Activated T-cell treated with anti-CD3 and anti-CD28 coated beads, Interleukin-2, amount 50 U/mL, for 4 hours (primary cell): ENCODE measurements around the gene UVRAG. TPM values are rescaled to one million over a fixed set of nuclear protein-coding genes. Genes with fewer than 3 reads are reported as not detected.

Experiments used
- ATAC-seq, 2 donors: fragments of 200-7000 bp; cut with Tn5 transposase; one replicate each; pipeline ENCODE4 v1.10.0; 2021
- DNase-seq: peaks from one replicate; pipeline ENCODE4 v3.0.0-alpha.2; 2020
- H3K27me3 Mint-ChIP-seq: one replicate; pipeline ENCODE4 v1.8.0; 2021; ENCODE audit warnings: low read depth, mixed read lengths
- H3K36me3 Mint-ChIP-seq: one replicate; pipeline ENCODE4 v1.8.0; 2022; ENCODE audit warnings: mixed read lengths; ENCODE audit not compliant: insufficient read depth
- H3K4me1 Mint-ChIP-seq: one replicate; pipeline ENCODE4 v1.8.0; 2021; ENCODE audit warnings: low read depth, mixed read lengths
- H3K4me3 Mint-ChIP-seq: one replicate; pipeline ENCODE4 v1.8.0; 2021; ENCODE audit warnings: mild to moderate bottlenecking, moderate library complexity, mixed read lengths
- H3K9me3 Mint-ChIP-seq: one replicate; pipeline ENCODE4 v1.8.0; 2021; ENCODE audit warnings: mixed read lengths
- total RNA-seq, 3 donors: library from RNA; stranded (reverse); gene quantifications; one replicate each; pipeline ENCODE4 v1.2.1, GENCODE V29; 2021

Gene UVRAG
- total RNA-seq, 3 donors from 2014 or later: 14.4 to 15.8 (median 14.5) TPM

DNA sequence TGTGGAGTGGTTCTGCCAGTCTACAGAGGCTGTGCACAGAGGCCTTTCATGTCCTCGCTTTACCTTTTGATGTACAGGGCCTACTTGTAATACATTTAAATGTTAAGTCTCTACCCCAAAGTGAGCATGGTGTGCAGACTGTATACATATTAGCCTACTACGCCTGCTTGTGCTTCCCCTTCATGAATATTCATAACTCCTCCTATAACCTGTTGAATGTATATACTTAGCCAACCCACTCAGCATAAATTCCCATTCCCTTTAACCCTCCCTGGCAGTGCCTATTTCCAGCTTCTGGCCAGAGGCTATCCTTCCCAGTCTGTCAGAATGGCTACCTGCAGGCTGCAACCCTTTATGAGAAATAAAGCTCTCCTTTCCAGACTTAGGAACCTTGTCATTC lies 275.2 kb downstream of the UVRAG start:
- ATAC-seq (no peak), DNase-seq (no peak)
- no peaks in the 10 kb centered on the region for H3K4me1 Mint-ChIP-seq
- peaks cover 43% of the 10 kb centered on the region for H3K36me3 Mint-ChIP-seq
- H3K27me3 Mint-ChIP-seq: no peaks in the 10 kb centered on the region
- no peak overlapping the region for H3K4me3 Mint-ChIP-seq
- H3K9me3 Mint-ChIP-seq: peaks cover 19% of the 10 kb centered on the region

GRCh38 chr11:76090821-76091220 lies 275.8 kb downstream of the UVRAG start:
- H3K4me1 Mint-ChIP-seq: no peaks in the 10 kb centered on the region
- no peaks in the 10 kb centered on the region for H3K27me3 Mint-ChIP-seq
- no peak for ATAC-seq
- peaks cover 19% of the 10 kb centered on the region for H3K9me3 Mint-ChIP-seq
- no peak overlapping the region for H3K4me3 Mint-ChIP-seq
- DNase-seq: no peak
- H3K36me3 Mint-ChIP-seq: peaks cover 38% of the 10 kb centered on the region

DNA sequence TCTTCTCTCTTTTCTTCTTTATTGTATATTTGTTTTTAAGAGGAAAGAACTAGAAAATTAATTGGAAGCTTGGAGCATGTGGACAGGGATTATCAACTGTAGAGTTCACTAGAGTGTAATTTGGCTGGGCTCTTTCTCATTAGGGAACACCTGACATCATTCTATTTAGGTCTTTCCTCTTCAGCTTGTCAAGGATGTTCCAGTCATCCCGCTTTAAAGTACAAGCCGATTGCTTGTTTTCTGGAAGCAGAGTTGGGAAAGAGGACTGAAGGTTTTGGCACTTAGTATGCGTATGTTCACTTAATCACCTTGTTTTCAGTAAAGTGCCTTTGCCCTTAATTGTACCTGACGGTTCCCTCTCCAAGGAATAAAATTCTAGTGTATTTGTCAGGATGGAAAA lies 279.7 kb downstream of the UVRAG start:
- Mint-ChIP-seq H3K4me3 (no peak overlapping the region), H3K27me3 (no peaks in the 10 kb centered on the region), H3K4me1 (no peaks in the 10 kb centered on the region), H3K36me3 (peaks cover 27% of the 10 kb centered on the region), H3K9me3 (peaks cover 12% of the 10 kb centered on the region)
- no peak for DNase-seq
- ATAC-seq: no peak

DNA sequence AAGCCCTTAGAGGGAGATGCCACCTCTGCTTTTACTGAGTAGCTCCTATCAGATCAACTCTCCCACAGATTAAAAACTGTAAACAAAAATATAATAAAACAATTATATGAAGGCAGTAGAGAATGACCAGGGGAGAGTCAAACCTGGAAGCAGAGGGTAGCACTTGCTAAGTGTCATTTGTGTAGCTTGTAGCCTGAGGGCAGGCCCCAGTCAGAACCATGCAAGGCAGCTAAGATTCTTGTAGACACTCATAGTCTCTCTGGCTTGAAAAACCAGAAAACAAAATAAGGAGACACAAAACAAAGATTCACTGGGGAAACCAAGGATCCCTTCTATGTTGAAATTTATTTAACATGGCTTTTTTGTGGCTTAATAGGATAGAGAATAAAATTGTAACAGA lies 280.9 kb downstream of the UVRAG start:
- Mint-ChIP-seq H3K4me1 (no peaks in the 10 kb centered on the region), H3K36me3 (peaks cover 19% of the 10 kb centered on the region), H3K27me3 (no peaks in the 10 kb centered on the region), H3K4me3 (no peak overlapping the region), H3K9me3 (peaks cover 6% of the 10 kb centered on the region)
- DNase-seq (no peak), ATAC-seq (no peak)

DNA sequence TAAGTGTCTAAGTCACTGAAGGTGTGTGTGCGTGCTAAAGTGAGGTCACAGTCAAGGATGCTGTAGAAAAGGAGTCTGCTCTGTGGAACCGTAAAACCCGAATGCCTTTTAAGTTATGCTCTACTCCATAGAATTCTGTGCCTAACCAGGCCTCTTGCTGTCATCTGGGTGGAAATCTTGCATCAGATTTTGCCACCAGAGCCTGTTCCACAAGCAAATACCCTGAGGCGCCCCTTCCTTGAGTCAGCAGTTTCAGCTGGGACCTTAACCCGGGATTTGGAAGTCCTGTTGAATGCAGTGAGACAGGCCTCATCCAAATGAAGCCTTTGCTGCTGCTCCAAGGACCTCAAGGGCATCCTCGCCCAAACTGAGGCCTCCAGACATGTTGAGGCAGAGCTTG lies 281.5 kb downstream of the UVRAG start:
- peaks cover under 1% of the 10 kb centered on the region for H3K9me3 Mint-ChIP-seq
- H3K4me3 Mint-ChIP-seq: no peak overlapping the region
- H3K36me3 Mint-ChIP-seq: peaks cover 16% of the 10 kb centered on the region
- H3K27me3 Mint-ChIP-seq: no peaks in the 10 kb centered on the region
- H3K4me1 Mint-ChIP-seq: no peaks in the 10 kb centered on the region
- DNase-seq: no peak
- no peak for ATAC-seq

DNA sequence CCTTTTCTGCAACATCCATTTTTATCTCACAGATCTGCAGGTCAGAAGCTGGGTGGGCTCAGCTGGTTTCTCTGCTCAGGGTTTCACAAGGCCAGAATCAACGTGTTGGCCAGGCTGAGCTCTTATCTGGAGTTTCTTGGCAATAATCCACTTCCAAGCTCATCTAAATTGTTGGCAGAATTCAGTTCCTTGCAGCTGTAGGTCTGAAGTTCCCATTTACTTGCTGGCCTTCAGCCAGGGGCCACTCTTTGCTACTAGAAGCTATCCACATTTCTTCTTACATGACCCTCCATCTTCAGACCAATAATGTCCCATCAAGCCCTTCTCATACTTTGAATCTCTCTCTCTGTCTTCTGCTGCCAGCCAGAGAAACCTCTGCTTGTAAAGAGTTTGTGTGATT lies 287.8 kb downstream of the UVRAG start:
- H3K4me1 Mint-ChIP-seq: no peaks in the 10 kb centered on the region
- no peak for ATAC-seq
- no peak overlapping the region for H3K4me3 Mint-ChIP-seq
- DNase-seq: no peak
- no peaks in the 10 kb centered on the region for H3K27me3 Mint-ChIP-seq
- H3K36me3 Mint-ChIP-seq: peaks cover 10% of the 10 kb centered on the region
- no peaks in the 10 kb centered on the region for H3K9me3 Mint-ChIP-seq

DNA sequence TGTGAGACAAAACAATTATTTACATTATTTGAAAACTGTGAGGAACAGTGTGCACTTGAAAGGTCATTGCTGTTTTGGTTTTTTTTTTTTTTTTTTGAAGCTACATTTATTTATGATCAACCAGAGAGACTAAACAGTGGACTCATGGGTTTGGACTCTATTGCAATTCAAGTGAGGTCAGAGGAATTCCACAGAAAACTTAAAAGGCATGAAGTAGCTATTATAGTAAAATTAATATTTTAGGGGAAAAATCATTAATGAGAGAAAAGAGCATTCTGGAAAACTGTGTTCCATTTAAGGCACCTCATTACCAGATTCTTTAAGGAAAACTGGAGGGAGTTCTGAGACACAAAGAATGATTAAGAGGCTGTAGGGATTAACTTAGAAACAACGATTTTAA lies 288.4 kb downstream of the UVRAG start:
- ATAC-seq (no peak), DNase-seq (no peak)
- H3K4me1 Mint-ChIP-seq: no peaks in the 10 kb centered on the region
- peaks cover 8% of the 10 kb centered on the region for H3K36me3 Mint-ChIP-seq
- H3K9me3 Mint-ChIP-seq: no peaks in the 10 kb centered on the region
- no peak overlapping the region for H3K4me3 Mint-ChIP-seq
- H3K27me3 Mint-ChIP-seq: no peaks in the 10 kb centered on the region

DNA sequence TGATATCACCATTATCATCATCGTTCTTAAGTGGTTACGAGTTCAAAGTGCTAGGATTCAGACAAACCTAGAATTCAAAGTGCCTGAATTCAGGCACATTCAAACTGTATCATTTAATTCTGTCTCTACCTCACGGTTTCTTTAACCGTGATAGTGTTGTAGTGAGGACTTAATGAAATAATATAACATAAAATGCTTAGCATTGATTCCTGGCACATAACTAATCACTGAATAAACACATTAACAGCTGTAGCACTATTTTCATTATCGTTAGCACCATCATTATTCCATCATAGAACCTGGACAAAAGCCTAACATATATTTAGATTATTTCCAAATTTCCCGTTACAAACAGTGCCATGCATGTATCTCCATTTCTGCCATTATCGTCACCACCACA lies 289.3 kb downstream of the UVRAG start:
- H3K4me1 Mint-ChIP-seq: no peaks in the 10 kb centered on the region
- no peak overlapping the region for H3K4me3 Mint-ChIP-seq

GRCh38 chr11:76105637-76106036 lies 290.6 kb downstream of the UVRAG start:
- Mint-ChIP-seq H3K27me3 (no peaks in the 10 kb centered on the region), H3K36me3 (peaks cover 8% of the 10 kb centered on the region), H3K9me3 (no peaks in the 10 kb centered on the region), H3K4me1 (no peaks in the 10 kb centered on the region), H3K4me3 (no peak overlapping the region)
- ATAC-seq (no peak), DNase-seq (no peak)

More for the DNA sequence above, 289.3 kb downstream of the UVRAG start:
- Mint-ChIP-seq H3K27me3 (no peaks in the 10 kb centered on the region), H3K9me3 (no peaks in the 10 kb centered on the region), H3K36me3 (peaks cover 8% of the 10 kb centered on the region)
- ATAC-seq (no peak), DNase-seq (no peak)

- no peak for ATAC-seq
- no peak for DNase-seq
- no peak overlapping the region for H3K4me3 Mint-ChIP-seq
- H3K36me3 Mint-ChIP-seq: peaks cover 2% of the 10 kb centered on the region
- no peaks in the 10 kb centered on the region for H3K27me3 Mint-ChIP-seq
- H3K4me1 Mint-ChIP-seq: no peaks in the 10 kb centered on the region
- no peaks in the 10 kb centered on the region for H3K9me3 Mint-ChIP-seq
These were observed 293.0 kb downstream of the UVRAG start for GRCh38 chr11:76107971-76108370.

- no peak for DNase-seq
- Mint-ChIP-seq H3K27me3 (no peaks in the 10 kb centered on the region), H3K9me3 (no peaks in the 10 kb centered on the region), H3K36me3 (peaks cover 18% of the 10 kb centered on the region), H3K4me3 (no peak overlapping the region), H3K4me1 (peaks cover 4% of the 10 kb centered on the region)
- no peak for ATAC-seq
These were observed 299.2 kb downstream of the UVRAG start for GRCh38 chr11:76114238-76114637.

DNA sequence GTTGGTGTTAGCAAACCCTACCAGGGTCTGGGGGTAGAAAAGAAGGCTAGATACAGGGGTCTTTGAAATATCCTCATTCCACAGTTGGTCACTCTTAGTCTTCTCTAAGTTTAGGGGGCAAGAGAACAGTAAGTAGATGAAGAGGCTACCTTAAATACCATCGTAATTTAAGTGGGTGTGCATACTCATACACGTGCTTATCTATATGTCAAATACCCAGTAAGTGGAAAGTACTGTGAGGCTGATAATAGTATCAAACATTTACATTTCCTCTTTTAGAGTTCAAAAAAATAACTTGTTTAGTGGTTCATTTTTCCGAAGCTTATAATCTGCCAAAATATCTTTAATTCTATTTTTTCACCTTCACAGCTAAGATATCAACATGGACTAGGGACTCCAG lies 300.5 kb downstream of the UVRAG start:
- no peak overlapping the region for H3K4me3 Mint-ChIP-seq
- no peaks in the 10 kb centered on the region for H3K9me3 Mint-ChIP-seq
- DNase-seq: no peak
- no peak for ATAC-seq
- peaks cover 18% of the 10 kb centered on the region for H3K36me3 Mint-ChIP-seq
- H3K4me1 Mint-ChIP-seq: peaks cover 4% of the 10 kb centered on the region
- H3K27me3 Mint-ChIP-seq: no peaks in the 10 kb centered on the region

GRCh38 chr11:76119032-76119431 lies 304.0 kb downstream of the UVRAG start:
- Mint-ChIP-seq H3K27me3 (no peaks in the 10 kb centered on the region), H3K36me3 (peaks cover 23% of the 10 kb centered on the region), H3K4me1 (peaks cover 4% of the 10 kb centered on the region), H3K9me3 (no peaks in the 10 kb centered on the region), H3K4me3 (no peak overlapping the region)
- no peak for ATAC-seq
- DNase-seq: no peak

- ATAC-seq: no peak
- Mint-ChIP-seq H3K27me3 (no peaks in the 10 kb centered on the region), H3K4me3 (no peak overlapping the region), H3K4me1 (peaks cover 4% of the 10 kb centered on the region), H3K36me3 (peaks cover 23% of the 10 kb centered on the region), H3K9me3 (no peaks in the 10 kb centered on the region)
- DNase-seq: no peak
These were observed 304.8 kb downstream of the UVRAG start for GRCh38 chr11:76119779-76120178.

DNA sequence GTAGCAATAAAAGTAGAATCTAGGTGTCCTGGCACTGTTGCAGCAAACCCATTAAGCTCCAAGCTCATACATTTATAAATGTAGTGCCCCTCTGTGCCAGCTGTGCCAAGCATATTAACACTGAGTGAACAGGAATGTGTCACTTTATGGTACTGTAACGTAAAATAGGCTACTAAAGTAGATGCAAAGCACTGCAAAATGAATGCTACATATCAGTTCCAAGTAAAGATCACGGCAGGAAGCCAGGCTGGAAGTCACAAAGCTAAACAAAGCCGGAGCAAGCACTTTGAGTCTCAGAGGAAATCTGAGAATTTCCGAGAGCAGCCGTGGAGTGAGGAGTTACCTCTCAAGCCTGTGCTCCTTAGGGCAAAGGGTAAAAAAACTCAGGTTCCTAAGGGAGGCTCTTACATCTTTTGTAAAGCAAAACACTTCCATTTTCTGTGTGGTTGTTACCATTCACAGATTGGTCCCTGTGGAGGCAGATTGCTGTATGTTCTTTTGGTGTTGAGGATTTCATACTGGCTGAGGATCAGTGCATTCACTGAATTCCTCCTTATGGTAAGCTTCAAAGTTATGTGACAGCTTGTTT lies 305.6 kb downstream of the UVRAG start:
- Mint-ChIP-seq H3K27me3 (no peaks in the 10 kb centered on the region), H3K9me3 (no peaks in the 10 kb centered on the region), H3K4me1 (peaks cover 5% of the 10 kb centered on the region), H3K36me3 (peaks cover 19% of the 10 kb centered on the region), H3K4me3 (no peak overlapping the region)
- DNase-seq: no peak
- ATAC-seq: no peak

DNA sequence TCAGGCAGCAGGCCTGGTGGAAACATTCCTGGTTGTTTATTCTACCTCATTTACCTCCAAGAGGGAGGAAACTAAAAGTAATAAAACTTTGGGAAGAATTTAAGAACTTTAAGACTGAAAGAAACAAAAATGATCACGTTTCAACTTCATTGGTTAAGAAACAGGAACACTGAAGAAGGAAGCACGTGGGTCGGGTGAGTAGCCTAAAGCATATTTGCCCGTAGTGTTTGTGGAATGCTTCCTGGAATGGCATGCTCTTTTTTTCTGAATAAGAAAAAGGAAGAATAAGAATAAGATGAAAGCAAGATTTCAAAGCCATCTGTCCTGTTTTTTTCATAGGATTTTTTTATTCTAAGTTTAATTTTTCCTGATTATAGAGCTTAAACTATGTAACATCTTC lies 308.2 kb downstream of the UVRAG start:
- ATAC-seq: no peak
- H3K27me3 Mint-ChIP-seq: no peaks in the 10 kb centered on the region
- H3K4me3 Mint-ChIP-seq: no peak overlapping the region
- peaks cover 3% of the 10 kb centered on the region for H3K4me1 Mint-ChIP-seq
- H3K9me3 Mint-ChIP-seq: no peaks in the 10 kb centered on the region
- peaks cover 11% of the 10 kb centered on the region for H3K36me3 Mint-ChIP-seq
- no peak for DNase-seq
